Hepatocyte (in vitro differentiated cells): Measurements from ENCODE around the gene HOXA11. TPM values are rescaled to one million over a fixed set of nuclear protein-coding genes. Genes with fewer than 3 reads are reported as not detected.

Experiments
- DNase-seq: peaks from one replicate; pipeline ENCODE4 v3.0.0-alpha.2; 2016; ENCODE audit warnings: low spot score
- H2AFZ ChIP-seq: fragments of 200-600 bp; sonication (generic); 2 replicates; pipeline ENCODE4 v1.6.0; 2016; ENCODE audit warnings: antibody characterized with exemption, mild to moderate bottlenecking
- H3K27ac ChIP-seq: fragments of 200-600 bp; sonication (generic); 2 replicates; pipeline ENCODE4 v1.5.1; 2016; ENCODE audit warnings: mild to moderate bottlenecking
- H3K27me3 ChIP-seq: fragments of 200-600 bp; sonication (generic); 2 replicates; pipeline ENCODE4 v1.6.1; 2016
- H3K36me3 ChIP-seq: fragments of 200-600 bp; sonication (generic); replicated peaks from 2 replicates; pipeline ENCODE4 v1.5.1; 2016; ENCODE audit warnings: low read depth; ENCODE audit not compliant: insufficient read depth
- H3K4me1 ChIP-seq: fragments of 200-600 bp; sonication (generic); 2 replicates; pipeline ENCODE4 v1.5.1; 2016; ENCODE audit warnings: mild to moderate bottlenecking, moderate library complexity; ENCODE audit not compliant: insufficient read depth
- H3K4me2 ChIP-seq: fragments of 200-600 bp; sonication (generic); 2 replicates; pipeline ENCODE4 v1.6.0; 2016
- H3K4me3 ChIP-seq: fragments of 200-600 bp; sonication (generic); 2 replicates; pipeline ENCODE4 v1.5.1; 2016; ENCODE audit warnings: mild to moderate bottlenecking
- H3K79me2 ChIP-seq: fragments of 200-600 bp; sonication (generic); 2 replicates; pipeline ENCODE4 v1.6.0; 2017; ENCODE audit warnings: mild to moderate bottlenecking
- H3K9me2 ChIP-seq: fragments of 200-600 bp; sonication (generic); replicated peaks from 2 replicates; pipeline ENCODE4 v1.6.0; 2017; ENCODE audit warnings: mild to moderate bottlenecking; ENCODE audit not compliant: insufficient read depth
- H3K9me3 ChIP-seq: fragments of 200-600 bp; sonication (generic); 2 replicates; pipeline ENCODE4 v1.5.1; 2016; ENCODE audit warnings: low read depth, mild to moderate bottlenecking
- H4K20me1 ChIP-seq: fragments of 200-600 bp; sonication (generic); 2 replicates; pipeline ENCODE4 v1.6.0; 2016; ENCODE audit warnings: mild to moderate bottlenecking; ENCODE audit not compliant: insufficient read depth, poor library complexity, severe bottlenecking
- CTCF ChIP-seq: fragments of 200-600 bp; sonication (generic); IDR thresholded peaks from 2 replicates; pipeline ENCODE4 v1.5.1; 2016; ENCODE audit warnings: antibody characterized with exemption, mild to moderate bottlenecking; ENCODE audit not compliant: poor library complexity
- EZH2 ChIP-seq: fragments of 200-600 bp; sonication (generic); IDR thresholded peaks from 2 replicates; pipeline ENCODE4 v1.6.1; 2016; ENCODE audit warnings: antibody characterized with exemption, mild to moderate bottlenecking, borderline replicate concordance
- EZH2phosphoT487 ChIP-seq: fragments of 200-600 bp; sonication (generic); IDR thresholded peaks from one replicate; pipeline ENCODE4 v1.6.1; 2018; ENCODE audit warnings: antibody characterized with exemption, mild to moderate bottlenecking, low read depth, moderate library complexity; ENCODE audit not compliant: unreplicated experiment, severe bottlenecking
- WGBS: methylation state at CpG from one replicate; pipeline ENCODE4 v1.1.6; 2016; ENCODE audit warnings: low lambda C conversion rate; ENCODE audit errors: missing lambda C conversion rate; 5-methylcytosine and 5-hydroxymethylcytosine counted together
- polyA plus RNA-seq: library from polyadenylated mRNA; unstranded; fragments of >200 nt; fragmentation: Nextera tagmentation; extraction: Ambion mirVana; gene quantifications from 2 replicates; pipeline ENCODE4 v1.2.1, GENCODE V29; 2016
- total RNA-seq: library from RNA; depleted of rRNA; stranded (reverse); fragments of >200 nt; gene quantifications from 2 replicates; pipeline ENCODE4 v1.2.3, GENCODE V29; 2014

Gene HOXA11
- total and polyA plus RNA-seq, 2 experiments from 2014 or later = 6.4 to 7.6 TPM

GRCh38 chr7:27153526-27153925 is 31.5 kb downstream of the HOXA11 start:
- Histone ChIP-seq H3K9me3 (no peaks in the 10 kb centered on the region), H3K4me1 (peaks cover 13% of the 10 kb centered on the region), H3K4me2 (no peak overlapping the region), H2AFZ (no peak overlapping the region), H3K27ac (no peak overlapping the region), H3K36me3 (no peaks in the 10 kb centered on the region), H3K4me3 (no peak overlapping the region), H3K9me2 (no peaks in the 10 kb centered on the region), H3K79me2 (no peaks in the 10 kb centered on the region), H4K20me1 (no peaks in the 10 kb centered on the region), H3K27me3 (peaks cover 96% of the 10 kb centered on the region)
- DNase-seq = no peak
- WGBS = 61% methylated on average over 3 of the region's 3 CpGs
- no peak for TF ChIP-seq EZH2
- TF ChIP-seq CTCF = no peak
- no peak for TF ChIP-seq EZH2phosphoT487

GRCh38 chr7:27152816-27153442 is 32.1 kb downstream of the HOXA11 start:
- no peaks in the 10 kb centered on the region for H3K36me3 ChIP-seq
- no peaks in the 10 kb centered on the region for H3K9me3 ChIP-seq
- TF ChIP-seq EZH2 (no peak), CTCF (no peak), EZH2phosphoT487 (no peak)
- H3K27ac ChIP-seq = no peak overlapping the region
- peaks cover 13% of the 10 kb centered on the region for H3K4me1 ChIP-seq
- H3K4me2 ChIP-seq = peak overlapping the region; percentile 89
- H4K20me1 ChIP-seq = no peaks in the 10 kb centered on the region
- H3K79me2 ChIP-seq = no peaks in the 10 kb centered on the region
- no peak for DNase-seq
- H3K9me2 ChIP-seq = no peaks in the 10 kb centered on the region
- WGBS = 32% methylated on average over 21 of the region's 22 CpGs
- H3K27me3 ChIP-seq = peaks cover 96% of the 10 kb centered on the region
- H2AFZ ChIP-seq = no peak overlapping the region
- H3K4me3 ChIP-seq = no peak overlapping the region

GRCh38 chr7:27151931-27152815 is 32.9 kb downstream of the HOXA11 start, which contains the start of gene HOXA3:
Gene HOXA3 (minus strand): TSS chr7:27152583. CDS start chr7:27110640, 41,943 bp downstream.
- Histone ChIP-seq H3K27me3 (peaks cover 95% of the 10 kb centered on the region), H3K9me2 (no peaks in the 10 kb centered on the region), H4K20me1 (no peaks in the 10 kb centered on the region), H3K4me2 (peak within 1 kb of the TSS; percentile 89), H3K4me1 (peaks cover 13% of the 10 kb centered on the region), H3K4me3 (peak within 1 kb of the TSS; percentile 18), H2AFZ (peak within 1 kb of the TSS; percentile 18), H3K9me3 (no peaks in the 10 kb centered on the region), H3K36me3 (no peaks in the 10 kb centered on the region), H3K79me2 (no peaks in the 10 kb centered on the region), H3K27ac (no peak within 1 kb of the TSS)
- WGBS = 13% methylated on average over 50 of the region's 53 CpGs
- no peak for DNase-seq
- TF ChIP-seq EZH2 = peak; percentile 67
- no peak for TF ChIP-seq EZH2phosphoT487
